ENCODE results near the gene CHURC1.
A peak's percentile ranks its signal among the peaks of the same experiment; 100 is the strongest.

CHURC1 gene

DNA sequence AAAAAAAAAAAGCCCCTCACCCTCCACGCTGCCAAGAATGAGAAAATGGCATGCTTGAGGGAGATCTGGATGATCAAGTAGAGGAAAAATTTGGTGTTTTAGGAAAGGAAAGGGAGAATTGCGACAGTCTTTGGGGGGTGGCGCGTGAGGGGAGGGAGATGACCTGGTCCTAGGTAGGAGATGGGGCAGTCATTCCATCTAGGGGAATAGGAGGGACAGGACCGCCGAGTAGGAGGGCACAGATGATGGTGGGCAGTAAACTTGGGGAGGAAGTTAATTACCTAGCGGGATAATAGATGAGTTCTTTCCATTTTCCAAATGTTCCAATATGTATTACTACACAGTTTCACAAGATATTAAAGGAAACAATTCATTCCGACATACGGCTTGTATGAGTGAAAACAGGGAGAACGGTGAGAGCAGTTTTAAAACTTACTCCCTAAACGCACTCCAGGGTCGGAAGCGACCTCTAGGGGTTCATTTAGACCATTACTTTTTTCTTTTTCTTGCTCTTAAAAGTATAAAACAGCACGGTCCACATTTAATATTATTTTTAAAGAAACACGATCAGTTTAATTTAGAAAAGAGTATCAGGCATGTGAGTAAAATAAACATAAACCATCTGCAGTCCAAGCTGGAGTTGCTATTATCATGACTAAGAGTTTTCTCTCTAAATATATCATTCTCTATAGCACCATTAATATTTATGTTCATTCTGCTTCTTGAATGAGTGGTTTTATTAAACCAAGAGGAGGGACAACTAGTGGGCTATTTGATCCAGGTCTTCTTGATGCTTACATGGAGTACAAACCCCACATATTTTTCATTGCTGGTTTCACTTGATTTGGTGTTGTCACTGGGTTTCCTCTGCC, 69.4 kb downstream of the CHURC1 start:
- Histone ChIP-seq H3K9ac (ENCODE audit: low read depth, low read length) (no peak overlapping the region), H3K4me1 (ENCODE audit: control insufficient read depth, insufficient read depth, low read length) (peaks cover 3% of the 10 kb centered on the region), H3K36me3 (ENCODE audit: control insufficient read depth, insufficient read depth, low read length) (no peaks in the 10 kb centered on the region), H3K27me3 (ENCODE audit: control insufficient read depth, insufficient read depth, low read length) (peaks cover 3% of the 10 kb centered on the region), H3K9me3 (ENCODE audit: control insufficient read depth, insufficient read depth, low read length) (no peaks in the 10 kb centered on the region), H3K4me3 (ENCODE audit: low read depth, low read length) (peak overlapping the region; percentile 48)
